HFFc6 (cell line): ENCODE measurements around the gene PIK3R3. TPM values are rescaled to one million over a fixed set of nuclear protein-coding genes. Genes with fewer than 3 reads are reported as not detected.

Source experiments
- DNase-seq: peaks from one replicate; pipeline ENCODE4 v3.0.0-alpha.2; 2018
- H3K27ac Mint-ChIP-seq: 2 replicates; pipeline ENCODE4 v1.8.0; 2020; ENCODE audit warnings: mild to moderate bottlenecking, mixed read lengths
- H3K27me3 Mint-ChIP-seq: 2 replicates; pipeline ENCODE4 v1.8.0; 2021; ENCODE audit warnings: mild to moderate bottlenecking, moderate library complexity, mixed read lengths; ENCODE audit not compliant: insufficient read depth
- H3K36me3 Mint-ChIP-seq: 2 replicates; pipeline ENCODE4 v1.8.0; 2021; ENCODE audit warnings: low read depth, mixed read lengths
- H3K4me1 Mint-ChIP-seq: 2 replicates; pipeline ENCODE4 v1.8.0; 2020; ENCODE audit warnings: low read depth, mixed read lengths
- H3K4me3 Mint-ChIP-seq: 2 replicates; pipeline ENCODE4 v1.8.0; 2020; ENCODE audit warnings: mild to moderate bottlenecking, moderate library complexity, mixed read lengths
- H3K9me3 Mint-ChIP-seq: 2 replicates; pipeline ENCODE4 v1.8.0; 2020; ENCODE audit warnings: mild to moderate bottlenecking, mixed read lengths
- CTCF ChIP-seq: fragments of 200-600 bp; sonication (generic); IDR thresholded peaks from 2 replicates; pipeline ENCODE4 v1.5.0; 2021; ENCODE audit warnings: antibody characterized with exemption, mild to moderate bottlenecking
- total RNA-seq, 6 experiments: library from RNA; stranded (reverse); fragmentation: NEBNext Ultra II Directional; extraction: Animal tissue kit (Norgen Biotek cat#: 25700); gene quantifications; 2 replicates in 1 of 6; 3 replicates in 5 of 6; pipeline ENCODE4 v1.2.3, GENCODE V29; 2021

The PIK3R3 gene
- total RNA-seq, 6 experiments from 2014 or later = 5.4 to 8.9 (median 6.0) TPM

GRCh38 chr1:46002551-46003150, 129.8 kb downstream of the PIK3R3 start:
- Mint-ChIP-seq H3K36me3 (peaks cover 18% of the 10 kb centered on the region), H3K4me3 (no peak overlapping the region), H3K27ac (no peak overlapping the region), H3K27me3 (no peaks in the 10 kb centered on the region; the same call in 1 of the 2 replicates), H3K9me3 (no peaks in the 10 kb centered on the region), H3K4me1 (peaks cover 13% of the 10 kb centered on the region; the same call in 1 of the 2 replicates)
- TF ChIP-seq CTCF = no peak
- no peak for DNase-seq

GRCh38 chr1:46001081-46001785, 131.2 kb downstream of the PIK3R3 start:
- H3K4me3 Mint-ChIP-seq = no peak overlapping the region
- H3K9me3 Mint-ChIP-seq = no peaks in the 10 kb centered on the region
- DNase-seq = no peak
- H3K36me3 Mint-ChIP-seq = peaks cover 8% of the 10 kb centered on the region
- TF ChIP-seq CTCF = no peak; the same call in 1 of the 2 replicates
- H3K27me3 Mint-ChIP-seq = peaks cover 3% of the 10 kb centered on the region
- H3K27ac Mint-ChIP-seq = no peak overlapping the region
- peaks cover 14% of the 10 kb centered on the region; the same call in 1 of the 2 replicates for H3K4me1 Mint-ChIP-seq

GRCh38 chr1:45999507-45999906, 132.9 kb downstream of the PIK3R3 start:
- no peaks in the 10 kb centered on the region; the same call in 1 of the 2 replicates for H3K9me3 Mint-ChIP-seq
- H3K4me3 Mint-ChIP-seq = no peak overlapping the region
- no peak for TF ChIP-seq CTCF
- no peak overlapping the region; the same call in 1 of the 2 replicates for H3K27ac Mint-ChIP-seq
- peaks cover 28% of the 10 kb centered on the region for H3K4me1 Mint-ChIP-seq
- peaks cover 3% of the 10 kb centered on the region for H3K27me3 Mint-ChIP-seq
- H3K36me3 Mint-ChIP-seq = peaks cover 10% of the 10 kb centered on the region
- no peak for DNase-seq

- Mint-ChIP-seq H3K4me3 (no peak overlapping the region), H3K27me3 (peaks cover 3% of the 10 kb centered on the region), H3K36me3 (peaks cover 10% of the 10 kb centered on the region), H3K27ac (no peak overlapping the region), H3K4me1 (peaks cover 28% of the 10 kb centered on the region), H3K9me3 (no peaks in the 10 kb centered on the region; the same call in 1 of the 2 replicates)
- TF ChIP-seq CTCF = no peak
- DNase-seq = no peak
Observed at GRCh38 chr1:45998020-45998617, 134.3 kb downstream of the PIK3R3 start.

GRCh38 chr1:45995298-45995697, 137.1 kb downstream of the PIK3R3 start:
- H3K4me1 Mint-ChIP-seq = peaks cover 22% of the 10 kb centered on the region

More at GRCh38 chr1:45995298-45995697, 137.1 kb downstream of the PIK3R3 start:
- peak; percentile 15 for DNase-seq
- Mint-ChIP-seq H3K36me3 (peaks cover 23% of the 10 kb centered on the region), H3K4me3 (no peak overlapping the region), H3K27ac (peak overlapping the region; percentile 59), H3K27me3 (peaks cover 3% of the 10 kb centered on the region; the same call in 1 of the 2 replicates), H3K9me3 (no peaks in the 10 kb centered on the region; the same call in 1 of the 2 replicates)
- no peak for TF ChIP-seq CTCF
